Middle frontal gyrus (tissue), 1 donor: ENCODE results near the gene MON2.
"Not testable (repeated sequence)": the region's sequence is repeated elsewhere in the genome, so short reads cannot be mapped to it uniquely, and the experiment has no call there.

Experiments used
- DNase-seq: peaks from one replicate; pipeline ENCODE4 v3.0.0-alpha.2; 2015; ENCODE audit warnings: low spot score; ENCODE audit errors: extremely low spot score

The MON2 gene

GRCh38 chr12:62542814-62543213 lies 76.2 kb downstream of the MON2 start:
- no peak for DNase-seq

- DNase-seq = no peak
Measured at GRCh38 chr12:62543324-62543723, 76.7 kb downstream of the MON2 start.

- no peak for DNase-seq
Measured at GRCh38 chr12:62543741-62544140, 77.1 kb downstream of the MON2 start.

GRCh38 chr12:62552906-62553556 lies 86.4 kb downstream of the MON2 start:
- DNase-seq = no peak

- not testable (repeated sequence) for DNase-seq
Measured at GRCh38 chr12:62559366-62559765, 92.7 kb downstream of the MON2 start.

GRCh38 chr12:62562846-62563245 lies 96.2 kb downstream of the MON2 start:
- no peak for DNase-seq

GRCh38 chr12:62575036-62575435 lies 108.4 kb downstream of the MON2 start:
- DNase-seq = no peak

- no peak for DNase-seq
Measured at GRCh38 chr12:62576503-62576902, 109.9 kb downstream of the MON2 start.

- no peak for DNase-seq
Measured at GRCh38 chr12:62578726-62579125, 112.1 kb downstream of the MON2 start.

GRCh38 chr12:62581288-62582064 lies 114.8 kb downstream of the MON2 start:
- DNase-seq = peak; percentile 25

- DNase-seq = no peak
Measured at GRCh38 chr12:62582065-62582366, 115.4 kb downstream of the MON2 start.

GRCh38 chr12:62584619-62585018 lies 118.0 kb downstream of the MON2 start:
- no peak for DNase-seq

- DNase-seq = no peak
Measured at GRCh38 chr12:62586850-62587249, 120.2 kb downstream of the MON2 start.

- DNase-seq = no peak
Measured at GRCh38 chr12:62588916-62589315, 122.3 kb downstream of the MON2 start.

- DNase-seq = no peak
Measured at GRCh38 chr12:62597253-62597652, 130.6 kb downstream of the MON2 start.

- DNase-seq = no peak
Measured at GRCh38 chr12:62598846-62599245, 132.2 kb downstream of the MON2 start.

GRCh38 chr12:62599854-62600437 lies 133.3 kb downstream of the MON2 start:
- DNase-seq = no peak

- no peak for DNase-seq
Measured at GRCh38 chr12:62601765-62602164, 135.1 kb downstream of the MON2 start.

GRCh38 chr12:62602255-62603060 lies 135.8 kb downstream of the MON2 start:
- peak; percentile 80 for DNase-seq

- peak; percentile 75 for DNase-seq
Measured at GRCh38 chr12:62603061-62603810, 136.6 kb downstream of the MON2 start.

GRCh38 chr12:62603811-62604098 lies 137.1 kb downstream of the MON2 start:
- DNase-seq = no peak
